A549 (cell line): ENCODE data around the gene ARID5B. TPM values are rescaled to one million over a fixed set of nuclear protein-coding genes. Genes with fewer than 3 reads are reported as not detected.

Experiments
- ATAC-seq, 2 experiments: fragments of 200-7000 bp in 1 of 2; fragments of >200 bp in 1 of 2; cut with Nextera tagmentation in 1 of 2; cut with Tn5 transposase in 1 of 2; 3 replicates each; pipeline versions ENCODE4 v1.8.0 to v1.9.1; 2018 to 2020; ENCODE audit warnings: mild to moderate bottlenecking in 1 of 2, moderate library complexity in 1 of 2
- CTCF ChIA-PET: fragments of 300-600 bp; sonication (Branson Sonifier 250); formaldehyde crosslinking; extraction: SDS; loops from one replicate; lab custom pipeline; 2021; ENCODE audit warnings: antibody characterized with exemption, inconsistent platforms; lab: Yijun Ruan, JAX
- POLR2A ChIA-PET: fragments of 350-600 bp; formaldehyde crosslinking; extraction: SDS; loops from one replicate; lab custom pipeline; 2021; ENCODE audit warnings: antibody characterized with exemption, inconsistent platforms; lab: Yijun Ruan, JAX
- DNase-seq, 2 experiments: peaks; one replicate each; pipeline versions ENCODE4 v3.0.0 to v3.0.0-alpha.2; 2011 to 2016; ENCODE audit warnings: low read depth in 1 of 2, low spot score in 1 of 2
- FAIRE-seq: peaks from 2 replicates; lab custom pipeline; 2011; peaks lifted over from hg19 to GRCh38; lab: Jason Lieb, UNC
- H3K27ac ChIP-seq, 2 experiments: fragments of >200 bp; sonication (Bioruptor Twin); formaldehyde crosslinking; 3 replicates each; pipeline ENCODE4 v1.5.1; 2016 to 2017
- H3K4me1 ChIP-seq: fragments of >200 bp; sonication (Bioruptor Twin); formaldehyde crosslinking; 3 replicates; pipeline ENCODE4 v1.6.1; 2016
- H3K4me2 ChIP-seq: fragments of >200 bp; sonication (Bioruptor Twin); formaldehyde crosslinking; 3 replicates; pipeline ENCODE4 v1.6.1; 2016
- H3K4me3 ChIP-seq: fragments of >200 bp; sonication (Bioruptor Twin); formaldehyde crosslinking; 3 replicates; pipeline ENCODE4 v1.5.1; 2016
- H3K9me3 ChIP-seq: fragments of >200 bp; sonication (Bioruptor Twin); formaldehyde crosslinking; 3 replicates; pipeline ENCODE4 v1.6.1; 2016
- CEBPB ChIP-seq, 2 experiments: fragments of >200 bp in 1 of 2; sonication (Bioruptor Twin) in 1 of 2; formaldehyde crosslinking in 1 of 2; IDR thresholded peaks; 2 replicates each; pipeline ENCODE4 v1.6.1; 2012 to 2016
- CTCF ChIP-seq: fragments of >200 bp; sonication (Bioruptor Twin); formaldehyde crosslinking; IDR thresholded peaks from 3 replicates; pipeline ENCODE4 v1.5.1; 2016
- EHF ChIP-seq: fragments of 250-450 bp; sonication (Bioruptor Pico); IDR thresholded peaks from 2 replicates; pipeline ENCODE4 v1.5.0; 2020; ENCODE audit warnings: mild to moderate bottlenecking
- EP300 ChIP-seq, 2 experiments: fragments of >200 bp; sonication (Bioruptor Twin); formaldehyde crosslinking; IDR thresholded peaks; 2 replicates in 1 of 2; 3 replicates in 1 of 2; pipeline ENCODE4 v1.6.1; 2016 to 2017
- FOSL2 ChIP-seq, 2 experiments: fragments of 450-650 bp in 1 of 2; fragments of >200 bp in 1 of 2; sonication (Bioruptor Twin) in 1 of 2; formaldehyde crosslinking; IDR thresholded peaks; 2 replicates each; pipeline versions ENCODE4 v1.5.0 to v1.6.1; 2016 to 2020; ENCODE audit warnings: mild to moderate bottlenecking in 1 of 2, moderate library complexity in 1 of 2
- HEYL ChIP-seq: fragments of 250-450 bp; sonication (Bioruptor Pico); IDR thresholded peaks from 2 replicates; pipeline ENCODE4 v1.8.0; 2021; ENCODE audit warnings: mild to moderate bottlenecking, moderate library complexity
- JUN ChIP-seq, 2 experiments: fragments of >200 bp; sonication (Bioruptor Twin); formaldehyde crosslinking; IDR thresholded peaks; 2 replicates in 1 of 2; 3 replicates in 1 of 2; pipeline ENCODE4 v1.6.1; 2016 to 2017
- JUNB ChIP-seq: fragments of >200 bp; sonication (Bioruptor Twin); formaldehyde crosslinking; IDR thresholded peaks from 2 replicates; pipeline ENCODE4 v1.6.1; 2016
- MAX ChIP-seq: IDR thresholded peaks from 2 replicates; pipeline ENCODE4 v1.6.1; 2012
- MAZ ChIP-seq: fragments of 150-350 bp; IDR thresholded peaks from 2 replicates; pipeline ENCODE4 v1.6.1; 2014; ENCODE audit warnings: antibody characterized with exemption, low read depth, low read length, borderline replicate concordance
- MYC ChIP-seq: IDR thresholded peaks from 2 replicates; pipeline ENCODE4 v1.6.1; 2012; ENCODE audit warnings: mild to moderate bottlenecking, inconsistent platforms, low read length, improper control_type of control experiment, borderline replicate concordance
- NR3C1 ChIP-seq: fragments of >200 bp; sonication (Bioruptor Twin); formaldehyde crosslinking; IDR thresholded peaks from 3 replicates; pipeline ENCODE4 v1.6.1; 2017
- RCOR1 ChIP-seq: fragments of 150-350 bp; IDR thresholded peaks from 2 replicates; pipeline ENCODE4 v1.6.1; 2014; ENCODE audit warnings: antibody characterized with exemption, low read length, low read depth
- TP53 ChIP-seq: fragments of 250-450 bp; sonication (Bioruptor Pico); IDR thresholded peaks from 2 replicates; pipeline ENCODE4 v1.5.0; 2021; ENCODE audit warnings: mild to moderate bottlenecking, moderate library complexity
- USF2 ChIP-seq: fragments of 450-650 bp; IDR thresholded peaks from 2 replicates; pipeline ENCODE4 v1.6.1; 2014; ENCODE audit warnings: antibody characterized with exemption
- ZFP36 ChIP-seq: fragments of 450-650 bp; IDR thresholded peaks from 2 replicates; pipeline ENCODE4 v1.6.1; 2014; ENCODE audit warnings: borderline replicate concordance; ENCODE audit not compliant: partially characterized antibody
- ZNF302 ChIP-seq: fragments of 250-450 bp; sonication (Bioruptor Pico); IDR thresholded peaks from 2 replicates; pipeline ENCODE4 v1.9.0; 2021; ENCODE audit warnings: inconsistent platforms, mild to moderate bottlenecking, moderate library complexity
- ZSCAN20 ChIP-seq: fragments of 250-450 bp; sonication (Bioruptor Pico); IDR thresholded peaks from 2 replicates; pipeline ENCODE4 v1.8.0; 2022; ENCODE audit warnings: mild to moderate bottlenecking, moderate library complexity
- WGBS: methylation state at CpG from one replicate; pipeline ENCODE4 v1.1.6; 2017; ENCODE audit errors: missing lambda C conversion rate; 5-methylcytosine and 5-hydroxymethylcytosine counted together
- polyA plus RNA-seq, 4 experiments: library from polyadenylated mRNA; depleted of rRNA in 3 of 4; stranded (reverse); fragments of >200 nt; fragmentation: RNase III in 1 of 4; extraction: RNeasy Plus Mini Kit Qiagen cat#74134 plus additional on column Dnase treatment in 1 of 4; gene quantifications; 2 replicates in 3 of 4; 3 replicates in 1 of 4; pipeline ENCODE4 v1.2.3, GENCODE V29; 2011 to 2017
- TF ChIP-seq, protein P1 (sequence below): fragments of >200 bp; sonication (Bioruptor Twin); formaldehyde crosslinking; IDR thresholded peaks from 3 replicates; pipeline ENCODE4 v1.6.1; 2016
- TF ChIP-seq, protein P2 (sequence below): fragments of 250-450 bp; sonication (Bioruptor Pico); IDR thresholded peaks from 2 replicates; pipeline ENCODE4 v1.5.0; 2021; ENCODE audit warnings: mild to moderate bottlenecking, moderate library complexity, borderline replicate concordance

Gene ARID5B
- polyA plus RNA-seq, 2 of the 4 experiments (the other 2 are of a cell fraction): 0.75 to 1.6 TPM

GRCh38 chr10:61961278-61961677 is 59.8 kb downstream of the ARID5B start:
- H3K4me3 ChIP-seq: no peak overlapping the region
- H3K27ac ChIP-seq: no peak overlapping the region
- CTCF ChIA-PET: no interaction called here
- FAIRE-seq (no peak), ATAC-seq (no peak), DNase-seq (no peak)
- TF ChIP-seq CEBPB (IDR thresholded peaks at IDR 0.05) (no peak), ZFP36 (no peak), USF2 (no peak), MAX (no peak), JUN (IDR thresholded peaks at IDR 0.05) (no peak), NR3C1 (no peak), EP300 (IDR thresholded peaks at IDR 0.05) (no peak), TP53 (CRISPR knock-in tag) (no peak), HEYL (CRISPR knock-in tag) (no peak), MYC (no peak), FOSL2 (IDR thresholded peaks at IDR 0.05) (no peak), FOSL2 (CRISPR knock-in tag; IDR thresholded peaks at IDR 0.05) (no peak), RCOR1 (no peak)
- no peaks in the 10 kb centered on the region; the same call in 2 of the 3 replicates for H3K9me3 ChIP-seq
- no peak overlapping the region for H3K4me2 ChIP-seq
- POLR2A ChIA-PET: no interaction called here
- H3K4me1 ChIP-seq: peaks cover 17% of the 10 kb centered on the region; the same call in 2 of the 3 replicates
- 78% methylated on average over 8 of the region's 8 CpGs for WGBS

- Histone ChIP-seq H3K4me2 (no peak overlapping the region), H3K4me3 (no peak overlapping the region), H3K27ac (no peak overlapping the region), H3K4me1 (peaks cover 17% of the 10 kb centered on the region; the same call in 2 of the 3 replicates), H3K9me3 (no peaks in the 10 kb centered on the region; the same call in 2 of the 3 replicates)
- TF ChIP-seq JUNB (no peak), MAZ (no peak), ZSCAN20 (no peak), ZNF302 (CRISPR knock-in tag) (no peak), EHF (CRISPR knock-in tag) (no peak), CTCF (no peak)
- FAIRE-seq (no peak), ATAC-seq (no peak), DNase-seq (no peak)
- WGBS: 88% methylated on average over 4 of the region's 4 CpGs
- ChIA-PET CTCF (no interaction called here), POLR2A (no interaction called here)
Observed at GRCh38 chr10:61962971-61963370, 61.5 kb downstream of the ARID5B start.

DNA sequence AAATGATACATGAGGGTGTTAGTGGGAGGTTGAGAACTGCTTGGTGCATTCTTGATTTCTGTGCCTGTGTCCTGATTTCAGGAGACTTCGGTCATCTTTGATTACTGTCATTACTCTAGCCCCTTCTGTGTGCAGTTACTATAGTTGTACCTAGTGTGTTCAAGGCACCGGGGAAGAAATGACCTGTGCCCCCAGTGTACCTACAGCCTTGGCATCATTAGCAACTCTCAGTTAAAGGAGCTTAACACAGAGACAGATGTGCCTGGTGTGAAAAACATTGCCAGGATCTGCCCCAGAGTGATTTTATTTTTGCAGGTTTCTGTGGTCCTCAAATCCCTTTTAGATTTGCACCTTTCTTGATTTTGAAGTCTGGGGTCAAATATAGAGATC is 62.2 kb downstream of the ARID5B start:
- DNase-seq (no peak), FAIRE-seq (no peak), ATAC-seq (no peak)
- POLR2A ChIA-PET: no interaction called here
- Histone ChIP-seq H3K4me1 (peaks cover 17% of the 10 kb centered on the region; the same call in 2 of the 3 replicates), H3K9me3 (no peaks in the 10 kb centered on the region; the same call in 2 of the 3 replicates), H3K4me2 (no peak overlapping the region), H3K27ac (no peak overlapping the region), H3K4me3 (no peak overlapping the region)
- CTCF ChIA-PET: interaction anchor here (1.3 kb wide), 1 partner anchor 9 kb away, joined by 3 read pairs; no protein-coding TSS in a partner anchor
- 72% methylated on average over 2 of the region's 2 CpGs for WGBS
- TF ChIP-seq, protein P1, sequence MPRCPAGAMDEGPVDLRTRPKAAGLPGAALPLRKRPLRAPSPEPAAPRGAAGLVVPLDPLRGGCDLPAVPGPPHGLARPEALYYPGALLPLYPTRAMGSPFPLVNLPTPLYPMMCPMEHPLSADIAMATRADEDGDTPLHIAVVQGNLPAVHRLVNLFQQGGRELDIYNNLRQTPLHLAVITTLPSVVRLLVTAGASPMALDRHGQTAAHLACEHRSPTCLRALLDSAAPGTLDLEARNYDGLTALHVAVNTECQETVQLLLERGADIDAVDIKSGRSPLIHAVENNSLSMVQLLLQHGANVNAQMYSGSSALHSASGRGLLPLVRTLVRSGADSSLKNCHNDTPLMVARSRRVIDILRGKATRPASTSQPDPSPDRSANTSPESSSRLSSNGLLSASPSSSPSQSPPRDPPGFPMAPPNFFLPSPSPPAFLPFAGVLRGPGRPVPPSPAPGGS: no peak
- TF ChIP-seq, protein P2, sequence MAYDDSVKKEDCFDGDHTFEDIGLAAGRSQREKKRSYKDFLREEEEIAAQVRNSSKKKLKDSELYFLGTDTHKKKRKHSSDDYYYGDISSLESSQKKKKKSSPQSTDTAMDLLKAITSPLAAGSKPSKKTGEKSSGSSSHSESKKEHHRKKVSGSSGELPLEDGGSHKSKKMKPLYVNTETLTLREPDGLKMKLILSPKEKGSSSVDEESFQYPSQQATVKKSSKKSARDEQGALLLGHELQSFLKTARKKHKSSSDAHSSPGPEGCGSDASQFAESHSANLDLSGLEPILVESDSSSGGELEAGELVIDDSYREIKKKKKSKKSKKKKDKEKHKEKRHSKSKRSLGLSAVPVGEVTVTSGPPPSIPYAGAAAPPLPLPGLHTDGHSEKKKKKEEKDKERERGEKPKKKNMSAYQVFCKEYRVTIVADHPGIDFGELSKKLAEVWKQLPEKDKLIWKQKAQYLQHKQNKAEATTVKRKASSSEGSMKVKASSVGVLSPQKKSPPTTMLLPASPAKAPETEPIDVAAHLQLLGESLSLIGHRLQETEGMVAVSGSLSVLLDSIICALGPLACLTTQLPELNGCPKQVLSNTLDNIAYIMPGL: no peak
